ENCODE measurements around the gene APBB2. TPM values are rescaled to one million over a fixed set of nuclear protein-coding genes. Genes with fewer than 3 reads are reported as not detected.

The APBB2 gene
- total and polyA plus RNA-seq, 2 experiments from 2014 or later: 35.8 to 74.8 TPM

DNA sequence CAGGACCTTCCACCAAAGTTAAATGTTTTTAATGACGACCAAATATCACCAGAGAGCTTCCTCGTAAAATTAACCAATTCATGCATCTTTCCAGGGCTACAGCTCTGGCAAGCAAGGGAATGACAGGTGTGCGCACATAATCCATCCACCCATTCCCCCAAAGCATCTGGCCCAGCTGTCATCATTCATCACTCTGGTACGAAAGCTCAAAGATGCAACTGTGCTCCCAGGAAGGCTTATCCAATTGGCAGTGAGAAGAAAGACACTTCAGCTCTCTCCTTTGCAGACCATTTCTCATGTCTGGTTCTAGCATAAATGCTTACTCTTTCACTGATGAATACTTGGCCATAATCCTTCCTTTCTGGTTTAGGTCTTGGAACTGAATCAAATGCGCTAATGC is 325.4 kb downstream of the APBB2 start (continued):
- TF ChIP-seq, protein P1, sequence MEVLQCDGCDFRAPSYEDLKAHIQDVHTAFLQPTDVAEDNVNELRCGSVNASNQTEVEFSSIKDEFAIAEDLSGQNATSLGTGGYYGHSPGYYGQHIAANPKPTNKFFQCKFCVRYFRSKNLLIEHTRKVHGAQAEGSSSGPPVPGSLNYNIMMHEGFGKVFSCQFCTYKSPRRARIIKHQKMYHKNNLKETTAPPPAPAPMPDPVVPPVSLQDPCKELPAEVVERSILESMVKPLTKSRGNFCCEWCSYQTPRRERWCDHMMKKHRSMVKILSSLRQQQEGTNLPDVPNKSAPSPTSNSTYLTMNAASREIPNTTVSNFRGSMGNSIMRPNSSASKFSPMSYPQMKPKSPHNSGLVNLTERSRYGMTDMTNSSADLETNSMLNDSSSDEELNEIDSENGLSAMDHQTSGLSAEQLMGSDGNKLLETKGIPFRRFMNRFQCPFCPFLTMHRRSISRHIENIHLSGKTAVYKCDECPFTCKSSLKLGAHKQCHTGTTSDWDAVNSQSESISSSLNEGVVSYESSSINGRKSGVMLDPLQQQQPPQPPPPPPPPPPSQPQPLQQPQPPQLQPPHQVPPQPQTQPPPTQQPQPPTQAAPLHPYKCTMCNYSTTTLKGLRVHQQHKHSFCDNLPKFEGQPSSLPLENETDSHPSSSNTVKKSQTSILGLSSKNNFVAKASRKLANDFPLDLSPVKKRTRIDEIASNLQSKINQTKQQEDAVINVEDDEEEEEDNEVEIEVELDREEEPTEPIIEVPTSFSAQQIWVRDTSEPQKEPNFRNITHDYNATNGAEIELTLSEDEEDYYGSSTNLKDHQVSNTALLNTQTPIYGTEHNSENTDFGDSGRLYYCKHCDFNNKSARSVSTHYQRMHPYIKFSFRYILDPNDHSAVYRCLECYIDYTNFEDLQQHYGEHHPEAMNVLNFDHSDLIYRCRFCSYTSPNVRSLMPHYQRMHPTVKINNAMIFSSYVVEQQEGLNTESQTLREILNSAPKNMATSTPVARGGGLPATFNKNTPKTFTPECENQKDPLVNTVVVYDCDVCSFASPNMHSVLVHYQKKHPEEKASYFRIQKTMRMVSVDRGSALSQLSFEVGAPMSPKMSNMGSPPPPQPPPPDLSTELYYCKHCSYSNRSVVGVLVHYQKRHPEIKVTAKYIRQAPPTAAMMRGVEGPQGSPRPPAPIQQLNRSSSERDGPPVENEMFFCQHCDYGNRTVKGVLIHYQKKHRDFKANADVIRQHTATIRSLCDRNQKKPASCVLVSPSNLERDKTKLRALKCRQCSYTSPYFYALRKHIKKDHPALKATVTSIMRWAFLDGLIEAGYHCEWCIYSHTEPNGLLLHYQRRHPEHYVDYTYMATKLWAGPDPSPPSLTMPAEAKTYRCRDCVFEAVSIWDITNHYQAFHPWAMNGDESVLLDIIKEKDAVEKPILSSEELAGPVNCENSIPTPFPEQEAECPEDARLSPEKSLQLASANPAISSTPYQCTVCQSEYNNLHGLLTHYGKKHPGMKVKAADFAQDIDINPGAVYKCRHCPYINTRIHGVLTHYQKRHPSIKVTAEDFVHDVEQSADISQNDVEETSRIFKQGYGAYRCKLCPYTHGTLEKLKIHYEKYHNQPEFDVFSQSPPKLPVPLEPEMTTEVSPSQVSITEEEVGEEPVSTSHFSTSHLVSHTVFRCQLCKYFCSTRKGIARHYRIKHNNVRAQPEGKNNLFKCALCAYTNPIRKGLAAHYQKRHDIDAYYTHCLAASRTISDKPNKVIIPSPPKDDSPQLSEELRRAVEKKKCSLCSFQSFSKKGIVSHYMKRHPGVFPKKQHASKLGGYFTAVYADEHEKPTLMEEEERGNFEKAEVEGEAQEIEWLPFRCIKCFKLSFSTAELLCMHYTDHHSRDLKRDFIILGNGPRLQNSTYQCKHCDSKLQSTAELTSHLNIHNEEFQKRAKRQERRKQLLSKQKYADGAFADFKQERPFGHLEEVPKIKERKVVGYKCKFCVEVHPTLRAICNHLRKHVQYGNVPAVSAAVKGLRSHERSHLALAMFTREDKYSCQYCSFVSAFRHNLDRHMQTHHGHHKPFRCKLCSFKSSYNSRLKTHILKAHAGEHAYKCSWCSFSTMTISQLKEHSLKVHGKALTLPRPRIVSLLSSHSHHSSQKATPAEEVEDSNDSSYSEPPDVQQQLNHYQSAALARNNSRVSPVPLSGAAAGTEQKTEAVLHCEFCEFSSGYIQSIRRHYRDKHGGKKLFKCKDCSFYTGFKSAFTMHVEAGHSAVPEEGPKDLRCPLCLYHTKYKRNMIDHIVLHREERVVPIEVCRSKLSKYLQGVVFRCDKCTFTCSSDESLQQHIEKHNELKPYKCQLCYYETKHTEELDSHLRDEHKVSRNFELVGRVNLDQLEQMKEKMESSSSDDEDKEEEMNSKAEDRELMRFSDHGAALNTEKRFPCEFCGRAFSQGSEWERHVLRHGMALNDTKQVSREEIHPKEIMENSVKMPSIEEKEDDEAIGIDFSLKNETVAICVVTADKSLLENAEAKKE (CRISPR knock-in tag; IDR thresholded peaks at IDR 0.05): no peak
- TF ChIP-seq, protein P2, sequence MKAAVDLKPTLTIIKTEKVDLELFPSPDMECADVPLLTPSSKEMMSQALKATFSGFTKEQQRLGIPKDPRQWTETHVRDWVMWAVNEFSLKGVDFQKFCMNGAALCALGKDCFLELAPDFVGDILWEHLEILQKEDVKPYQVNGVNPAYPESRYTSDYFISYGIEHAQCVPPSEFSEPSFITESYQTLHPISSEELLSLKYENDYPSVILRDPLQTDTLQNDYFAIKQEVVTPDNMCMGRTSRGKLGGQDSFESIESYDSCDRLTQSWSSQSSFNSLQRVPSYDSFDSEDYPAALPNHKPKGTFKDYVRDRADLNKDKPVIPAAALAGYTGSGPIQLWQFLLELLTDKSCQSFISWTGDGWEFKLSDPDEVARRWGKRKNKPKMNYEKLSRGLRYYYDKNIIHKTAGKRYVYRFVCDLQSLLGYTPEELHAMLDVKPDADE (IDR thresholded peaks at IDR 0.05): no peak
- TF ChIP-seq EZH2 (IDR thresholded peaks at IDR 0.05; ENCODE audit: low read depth, unreplicated experiment): no peak
- TF ChIP-seq POLR2AphosphoS5 (IDR thresholded peaks at IDR 0.05; ENCODE audit: low read depth): no peak
- TF ChIP-seq ZNF331 (CRISPR knock-in tag; IDR thresholded peaks at IDR 0.05; ENCODE audit: low read depth): no peak
- no peak for TF ChIP-seq ZNF114 (CRISPR knock-in tag; IDR thresholded peaks at IDR 0.05)
- TF ChIP-seq, protein P3, sequence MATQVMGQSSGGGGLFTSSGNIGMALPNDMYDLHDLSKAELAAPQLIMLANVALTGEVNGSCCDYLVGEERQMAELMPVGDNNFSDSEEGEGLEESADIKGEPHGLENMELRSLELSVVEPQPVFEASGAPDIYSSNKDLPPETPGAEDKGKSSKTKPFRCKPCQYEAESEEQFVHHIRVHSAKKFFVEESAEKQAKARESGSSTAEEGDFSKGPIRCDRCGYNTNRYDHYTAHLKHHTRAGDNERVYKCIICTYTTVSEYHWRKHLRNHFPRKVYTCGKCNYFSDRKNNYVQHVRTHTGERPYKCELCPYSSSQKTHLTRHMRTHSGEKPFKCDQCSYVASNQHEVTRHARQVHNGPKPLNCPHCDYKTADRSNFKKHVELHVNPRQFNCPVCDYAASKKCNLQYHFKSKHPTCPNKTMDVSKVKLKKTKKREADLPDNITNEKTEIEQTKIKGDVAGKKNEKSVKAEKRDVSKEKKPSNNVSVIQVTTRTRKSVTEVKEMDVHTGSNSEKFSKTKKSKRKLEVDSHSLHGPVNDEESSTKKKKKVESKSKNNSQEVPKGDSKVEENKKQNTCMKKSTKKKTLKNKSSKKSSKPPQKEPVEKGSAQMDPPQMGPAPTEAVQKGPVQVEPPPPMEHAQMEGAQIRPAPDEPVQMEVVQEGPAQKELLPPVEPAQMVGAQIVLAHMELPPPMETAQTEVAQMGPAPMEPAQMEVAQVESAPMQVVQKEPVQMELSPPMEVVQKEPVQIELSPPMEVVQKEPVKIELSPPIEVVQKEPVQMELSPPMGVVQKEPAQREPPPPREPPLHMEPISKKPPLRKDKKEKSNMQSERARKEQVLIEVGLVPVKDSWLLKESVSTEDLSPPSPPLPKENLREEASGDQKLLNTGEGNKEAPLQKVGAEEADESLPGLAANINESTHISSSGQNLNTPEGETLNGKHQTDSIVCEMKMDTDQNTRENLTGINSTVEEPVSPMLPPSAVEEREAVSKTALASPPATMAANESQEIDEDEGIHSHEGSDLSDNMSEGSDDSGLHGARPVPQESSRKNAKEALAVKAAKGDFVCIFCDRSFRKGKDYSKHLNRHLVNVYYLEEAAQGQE (IDR thresholded peaks at IDR 0.05; ENCODE audit: unreplicated experiment): no peak
